Measurements from ENCODE around the gene CORO6.

Gene CORO6

DNA sequence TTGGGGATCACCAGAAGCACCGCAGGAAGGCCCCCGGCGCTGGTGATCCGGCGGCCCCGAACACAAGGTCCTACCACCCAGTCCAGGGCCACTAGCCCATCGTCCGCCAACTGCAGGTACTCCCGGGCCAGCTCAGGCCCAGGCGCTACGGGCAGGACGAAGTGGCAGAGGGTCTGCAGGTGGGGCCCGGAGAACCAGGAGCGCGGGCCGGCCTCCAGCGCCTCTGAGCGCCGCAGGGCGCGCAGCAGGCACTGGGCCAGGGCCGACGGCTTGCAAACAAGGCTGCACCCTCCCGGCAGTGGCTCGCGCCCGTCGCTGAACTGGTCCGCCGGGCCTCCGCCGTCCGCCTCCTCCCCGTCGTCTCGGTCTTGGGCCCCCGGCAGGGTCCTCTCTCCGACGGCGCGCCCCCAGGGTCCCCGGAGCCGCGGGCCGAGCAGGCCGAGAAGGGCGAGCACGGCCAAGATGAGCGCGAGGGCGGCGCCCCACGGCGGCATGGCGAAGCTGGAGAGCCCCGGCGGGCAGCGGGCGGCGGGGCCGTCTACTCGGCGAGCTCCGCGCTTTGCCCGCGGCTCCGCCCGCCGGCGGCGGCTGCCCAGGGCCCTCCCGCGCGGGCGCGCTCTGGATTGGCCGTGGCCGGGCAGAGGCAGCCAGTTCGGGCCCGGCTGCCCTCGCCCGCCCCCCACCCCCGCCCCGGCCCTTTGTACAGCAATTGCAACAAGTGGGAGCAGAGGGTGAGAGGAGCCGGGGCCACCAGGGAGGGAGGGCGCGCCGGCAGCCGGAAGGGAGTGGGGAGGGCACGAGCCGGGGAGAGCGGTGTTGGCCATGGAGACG lies 56.0 kb downstream of the CORO6 start, which contains the start of gene ABHD15:
ABHD15 (minus strand) TSS at position 565 of the 831 bp plus-strand sequence; CDS start at position 494, 71 bp downstream.
- Histone ChIP-seq H4K20me1 (ENCODE audit: insufficient read depth, low read length) (no peaks in the 10 kb centered on the region), H3K9ac (ENCODE audit: low read length) (peak within 1 kb of the TSS; percentile 88), H3K9me2 (ENCODE audit: low read depth, low read length) (no peaks in the 10 kb centered on the region), H3K4me1 (ENCODE audit: insufficient read depth, low read length, severe bottlenecking) (peaks cover 37% of the 10 kb centered on the region), H3K4me3 (ENCODE audit: low read depth, low read length, poor library complexity, severe bottlenecking) (peak within 1 kb of the TSS; percentile 84), H3K4me2 (ENCODE audit: low read length) (peak within 1 kb of the TSS; percentile 98), H3K27ac (ENCODE audit: low read depth, low read length, poor library complexity, severe bottlenecking) (no peak within 1 kb of the TSS), H3K27me3 (ENCODE audit: insufficient read depth, low read length) (no peaks in the 10 kb centered on the region), H3K79me2 (ENCODE audit: insufficient read depth, low read length) (no peaks in the 10 kb centered on the region), H3K36me3 (ENCODE audit: insufficient read depth, low read length) (no peaks in the 10 kb centered on the region), H2AFZ (ENCODE audit: low read length) (no peak within 1 kb of the TSS), H3F3A (ENCODE audit: insufficient read depth, low read length) (no peaks in the 10 kb centered on the region), H3K9me3 (ENCODE audit: low read length) (no peaks in the 10 kb centered on the region)
- no peak for TF ChIP-seq EZH2 (IDR thresholded peaks at IDR 0.05; ENCODE audit: borderline replicate concordance, low read length)
- TF ChIP-seq, protein P1, sequence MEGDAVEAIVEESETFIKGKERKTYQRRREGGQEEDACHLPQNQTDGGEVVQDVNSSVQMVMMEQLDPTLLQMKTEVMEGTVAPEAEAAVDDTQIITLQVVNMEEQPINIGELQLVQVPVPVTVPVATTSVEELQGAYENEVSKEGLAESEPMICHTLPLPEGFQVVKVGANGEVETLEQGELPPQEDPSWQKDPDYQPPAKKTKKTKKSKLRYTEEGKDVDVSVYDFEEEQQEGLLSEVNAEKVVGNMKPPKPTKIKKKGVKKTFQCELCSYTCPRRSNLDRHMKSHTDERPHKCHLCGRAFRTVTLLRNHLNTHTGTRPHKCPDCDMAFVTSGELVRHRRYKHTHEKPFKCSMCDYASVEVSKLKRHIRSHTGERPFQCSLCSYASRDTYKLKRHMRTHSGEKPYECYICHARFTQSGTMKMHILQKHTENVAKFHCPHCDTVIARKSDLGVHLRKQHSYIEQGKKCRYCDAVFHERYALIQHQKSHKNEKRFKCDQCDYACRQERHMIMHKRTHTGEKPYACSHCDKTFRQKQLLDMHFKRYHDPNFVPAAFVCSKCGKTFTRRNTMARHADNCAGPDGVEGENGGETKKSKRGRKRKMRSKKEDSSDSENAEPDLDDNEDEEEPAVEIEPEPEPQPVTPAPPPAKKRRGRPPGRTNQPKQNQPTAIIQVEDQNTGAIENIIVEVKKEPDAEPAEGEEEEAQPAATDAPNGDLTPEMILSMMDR (IDR thresholded peaks at IDR 0.05; ENCODE audit: low read length): no peak

DNA sequence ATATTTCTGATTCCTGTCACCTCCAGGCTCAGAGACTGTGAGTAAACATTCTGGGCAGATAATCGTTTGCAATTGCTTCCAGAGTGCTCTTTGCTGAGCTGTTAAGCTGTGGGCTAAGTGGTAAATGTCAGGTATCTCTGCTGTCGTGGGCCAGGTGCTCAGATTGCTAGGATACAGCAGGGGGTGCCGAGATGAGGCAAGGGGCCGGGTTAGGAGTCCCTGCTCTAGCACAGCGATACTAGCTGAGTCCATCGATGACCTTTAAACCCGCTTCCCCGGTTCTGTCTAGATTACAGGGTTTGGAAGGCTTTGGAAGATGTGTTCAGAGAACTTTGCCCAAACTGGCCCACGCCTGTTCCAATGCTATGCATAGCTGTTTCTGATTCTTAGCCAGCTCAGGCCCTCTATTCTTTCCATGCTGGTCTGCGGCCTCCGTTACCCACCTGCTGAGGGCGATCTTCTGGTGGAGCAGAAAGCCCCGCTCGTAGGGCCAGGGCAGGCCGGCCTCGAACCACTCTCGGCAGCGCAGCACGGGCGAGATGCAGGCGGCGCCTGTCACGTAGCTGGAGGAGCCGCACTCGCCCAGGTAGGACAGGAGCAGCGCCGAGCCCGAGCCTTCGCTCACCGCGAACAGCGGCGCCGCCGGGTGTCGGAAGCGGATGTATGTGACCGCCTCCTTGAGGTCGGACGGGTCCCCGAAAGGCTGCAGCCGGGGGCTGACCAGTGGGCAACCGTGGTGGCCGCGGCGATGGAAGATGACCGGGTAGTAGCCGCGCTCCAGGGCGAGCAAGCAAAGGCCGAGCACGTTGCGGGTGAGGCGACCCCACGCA lies 56.9 kb downstream of the CORO6 start:
- H3K9ac ChIP-seq (ENCODE audit: low read length): peak overlapping the region; percentile 51; the same call in 1 of the 2 replicates
- peaks cover 42% of the 10 kb centered on the region for H3K4me1 ChIP-seq (ENCODE audit: insufficient read depth, low read length, severe bottlenecking)
- peak overlapping the region; percentile 84 for H3K4me3 ChIP-seq (ENCODE audit: low read depth, low read length, poor library complexity, severe bottlenecking)
- H3K27ac ChIP-seq (ENCODE audit: low read depth, low read length, poor library complexity, severe bottlenecking): no peak overlapping the region
- no peak for TF ChIP-seq EZH2 (IDR thresholded peaks at IDR 0.05; ENCODE audit: borderline replicate concordance, low read length)
- TF ChIP-seq, protein P1 (IDR thresholded peaks at IDR 0.05; ENCODE audit: low read length): peak; percentile 43; the same call in 1 of the 2 replicates
- no peaks in the 10 kb centered on the region for H3K79me2 ChIP-seq (ENCODE audit: insufficient read depth, low read length)
- no peaks in the 10 kb centered on the region for H3K9me2 ChIP-seq (ENCODE audit: low read depth, low read length)
- H4K20me1 ChIP-seq (ENCODE audit: insufficient read depth, low read length): no peaks in the 10 kb centered on the region
- H3K27me3 ChIP-seq (ENCODE audit: insufficient read depth, low read length): no peaks in the 10 kb centered on the region
- H3F3A ChIP-seq (ENCODE audit: insufficient read depth, low read length): no peaks in the 10 kb centered on the region
- no peaks in the 10 kb centered on the region for H3K9me3 ChIP-seq (ENCODE audit: low read length)
- no peaks in the 10 kb centered on the region for H3K36me3 ChIP-seq (ENCODE audit: insufficient read depth, low read length)
- H2AFZ ChIP-seq (ENCODE audit: low read length): no peak overlapping the region
- H3K4me2 ChIP-seq (ENCODE audit: low read length): peak overlapping the region; percentile 98

All from OCI-LY1 (cell line).